DND-41 (cell line): ENCODE data around the gene ALX1.

ENCODE experiments used
- EZH2 ChIP-seq: IDR thresholded peaks from 3 replicates; pipeline ENCODE4 v1.6.1; 2012; ENCODE audit warnings: borderline replicate concordance, low read depth, mild to moderate bottlenecking, moderate library complexity, low read length, inconsistent platforms; ENCODE audit not compliant: severe bottlenecking
- TF ChIP-seq, protein P1 (sequence below): IDR thresholded peaks from 2 replicates; pipeline ENCODE4 v1.5.1; 2012; ENCODE audit warnings: borderline replicate concordance, low read length, moderate library complexity, mild to moderate bottlenecking; ENCODE audit not compliant: poor library complexity, severe bottlenecking; ENCODE audit errors: extremely low read depth

DNA sequence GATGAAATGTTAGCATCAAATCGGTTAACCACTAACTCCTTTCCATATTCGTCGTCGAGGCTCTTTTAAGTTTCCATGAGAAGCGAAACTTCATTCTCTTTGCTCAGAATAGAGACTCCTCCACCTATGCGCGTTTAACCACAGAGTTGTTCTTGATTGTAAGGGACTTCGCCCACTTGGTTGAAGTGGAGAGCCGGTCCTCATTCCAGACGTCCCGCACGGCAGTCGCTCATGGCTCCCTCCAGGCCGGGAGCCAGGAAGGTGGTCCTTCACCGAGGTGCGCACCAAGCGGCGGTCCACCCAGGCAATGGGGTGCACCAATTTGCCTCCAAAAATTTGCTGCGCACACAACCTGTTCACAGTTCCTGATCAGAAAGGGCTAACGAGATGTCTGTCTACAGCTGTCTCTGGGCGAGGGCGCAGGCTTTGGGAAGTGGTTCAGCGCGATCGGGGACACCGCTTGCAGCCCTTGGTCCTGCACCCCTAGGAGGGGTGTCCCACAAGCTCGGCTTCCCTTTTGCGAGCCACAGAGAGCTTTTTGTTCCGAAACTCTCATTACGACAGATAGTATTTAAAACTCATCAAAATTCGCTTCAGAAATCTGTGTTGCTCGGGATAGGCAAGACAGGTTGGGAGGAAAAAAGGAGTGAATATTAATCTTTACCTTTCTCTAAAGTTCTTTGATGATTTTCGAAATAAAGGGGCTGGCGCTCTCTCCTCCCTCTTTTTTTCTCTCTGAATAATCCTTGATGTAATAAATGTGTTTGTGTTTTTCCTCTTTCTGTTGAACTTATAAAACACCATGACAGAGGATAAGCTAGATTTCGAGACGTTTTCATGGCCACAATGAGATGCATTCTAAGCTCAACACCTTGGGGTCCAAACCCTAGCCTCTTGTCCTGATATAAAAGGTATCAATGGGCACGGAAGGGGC is 6.4 kb upstream of the ALX1 start:
- TF ChIP-seq, protein P1, sequence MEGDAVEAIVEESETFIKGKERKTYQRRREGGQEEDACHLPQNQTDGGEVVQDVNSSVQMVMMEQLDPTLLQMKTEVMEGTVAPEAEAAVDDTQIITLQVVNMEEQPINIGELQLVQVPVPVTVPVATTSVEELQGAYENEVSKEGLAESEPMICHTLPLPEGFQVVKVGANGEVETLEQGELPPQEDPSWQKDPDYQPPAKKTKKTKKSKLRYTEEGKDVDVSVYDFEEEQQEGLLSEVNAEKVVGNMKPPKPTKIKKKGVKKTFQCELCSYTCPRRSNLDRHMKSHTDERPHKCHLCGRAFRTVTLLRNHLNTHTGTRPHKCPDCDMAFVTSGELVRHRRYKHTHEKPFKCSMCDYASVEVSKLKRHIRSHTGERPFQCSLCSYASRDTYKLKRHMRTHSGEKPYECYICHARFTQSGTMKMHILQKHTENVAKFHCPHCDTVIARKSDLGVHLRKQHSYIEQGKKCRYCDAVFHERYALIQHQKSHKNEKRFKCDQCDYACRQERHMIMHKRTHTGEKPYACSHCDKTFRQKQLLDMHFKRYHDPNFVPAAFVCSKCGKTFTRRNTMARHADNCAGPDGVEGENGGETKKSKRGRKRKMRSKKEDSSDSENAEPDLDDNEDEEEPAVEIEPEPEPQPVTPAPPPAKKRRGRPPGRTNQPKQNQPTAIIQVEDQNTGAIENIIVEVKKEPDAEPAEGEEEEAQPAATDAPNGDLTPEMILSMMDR: no peak
- no peak for TF ChIP-seq EZH2
